ENCODE results near the gene RIIAD1.
"Not testable (repeated sequence)": the region's sequence is repeated elsewhere in the genome, so short reads cannot be mapped to it uniquely, and the experiment has no call there.

Gene RIIAD1

GRCh38 chr1:151720974-151721787 is at the start of gene RIIAD1:
RIIAD1 (plus strand) TSS chr1:151721522; CDS start chr1:151721537, 15 bp downstream.
- DNase-seq (ENCODE audit: low read depth in 2 of 2): no peak

- no peak for DNase-seq (ENCODE audit: low read depth in 2 of 2)
These were observed 47.9 kb upstream of the RIIAD1 start for GRCh38 chr1:151673407-151673806.

- DNase-seq (ENCODE audit: low read depth in 2 of 2): no peak
These were observed 40.9 kb upstream of the RIIAD1 start for GRCh38 chr1:151680391-151680790.

- DNase-seq (ENCODE audit: low read depth in 2 of 2): no peak
These were observed 40.5 kb upstream of the RIIAD1 start for GRCh38 chr1:151680826-151681225.

- no peak for DNase-seq (ENCODE audit: low read depth in 2 of 2)
These were observed 39.4 kb upstream of the RIIAD1 start for GRCh38 chr1:151681923-151682322.

- not testable (repeated sequence) for DNase-seq (ENCODE audit: low read depth in 2 of 2)
These were observed 38.4 kb upstream of the RIIAD1 start for GRCh38 chr1:151682901-151683300.

GRCh38 chr1:151684128-151684527 is 37.2 kb upstream of the RIIAD1 start:
- DNase-seq (ENCODE audit: low read depth in 2 of 2): no peak

GRCh38 chr1:151686561-151686960 is 34.8 kb upstream of the RIIAD1 start:
- no peak for DNase-seq (ENCODE audit: low read depth in 2 of 2)

- no peak for DNase-seq (ENCODE audit: low read depth in 2 of 2)
These were observed 31.8 kb upstream of the RIIAD1 start for GRCh38 chr1:151689494-151689893.

GRCh38 chr1:151692226-151692625 is 29.1 kb upstream of the RIIAD1 start:
- no peak for DNase-seq (ENCODE audit: low read depth in 2 of 2)

- no peak for DNase-seq (ENCODE audit: low read depth in 2 of 2)
These were observed 28.2 kb upstream of the RIIAD1 start for GRCh38 chr1:151693057-151693651.

GRCh38 chr1:151701515-151701914 is 19.8 kb upstream of the RIIAD1 start:
- DNase-seq (ENCODE audit: low read depth in 2 of 2): no peak

- DNase-seq (ENCODE audit: low read depth in 2 of 2): no peak
These were observed 18.4 kb upstream of the RIIAD1 start for GRCh38 chr1:151702936-151703335.

- DNase-seq (ENCODE audit: low read depth in 2 of 2): no peak
These were observed 17.5 kb upstream of the RIIAD1 start for GRCh38 chr1:151703813-151704212.

- DNase-seq (ENCODE audit: low read depth in 2 of 2): no peak
These were observed 17.1 kb upstream of the RIIAD1 start for GRCh38 chr1:151704246-151704645.

- no peak for DNase-seq (ENCODE audit: low read depth in 2 of 2)
These were observed 16.2 kb upstream of the RIIAD1 start for GRCh38 chr1:151705146-151705545.

- no peak for DNase-seq (ENCODE audit: low read depth in 2 of 2)
These were observed 15.4 kb upstream of the RIIAD1 start for GRCh38 chr1:151705753-151706463.

GRCh38 chr1:151706464-151707415 is 14.6 kb upstream of the RIIAD1 start:
- no peak for DNase-seq (ENCODE audit: low read depth in 2 of 2)

GRCh38 chr1:151707541-151708065 is 13.7 kb upstream of the RIIAD1 start:
- no peak for DNase-seq (ENCODE audit: low read depth in 2 of 2)

GRCh38 chr1:151708891-151709290 is 12.4 kb upstream of the RIIAD1 start:
- DNase-seq (ENCODE audit: low read depth in 2 of 2): no peak

- DNase-seq (ENCODE audit: low read depth in 2 of 2): no peak
These were observed 11.0 kb upstream of the RIIAD1 start for GRCh38 chr1:151710187-151710840.

All from stimulated activated CD4-positive, alpha-beta T cell treated with anti-CD3 and anti-CD28 coated beads, Interleukin-1b, Interleukin-23, amount 100 ng/mL, for 1 hour (primary cell).